ENCODE results near the gene TNK1. TPM values are rescaled to one million over a fixed set of nuclear protein-coding genes. Genes with fewer than 3 reads are reported as not detected.

Gene TNK1
- total RNA-seq, 1 donor: 2.2 TPM

DNA sequence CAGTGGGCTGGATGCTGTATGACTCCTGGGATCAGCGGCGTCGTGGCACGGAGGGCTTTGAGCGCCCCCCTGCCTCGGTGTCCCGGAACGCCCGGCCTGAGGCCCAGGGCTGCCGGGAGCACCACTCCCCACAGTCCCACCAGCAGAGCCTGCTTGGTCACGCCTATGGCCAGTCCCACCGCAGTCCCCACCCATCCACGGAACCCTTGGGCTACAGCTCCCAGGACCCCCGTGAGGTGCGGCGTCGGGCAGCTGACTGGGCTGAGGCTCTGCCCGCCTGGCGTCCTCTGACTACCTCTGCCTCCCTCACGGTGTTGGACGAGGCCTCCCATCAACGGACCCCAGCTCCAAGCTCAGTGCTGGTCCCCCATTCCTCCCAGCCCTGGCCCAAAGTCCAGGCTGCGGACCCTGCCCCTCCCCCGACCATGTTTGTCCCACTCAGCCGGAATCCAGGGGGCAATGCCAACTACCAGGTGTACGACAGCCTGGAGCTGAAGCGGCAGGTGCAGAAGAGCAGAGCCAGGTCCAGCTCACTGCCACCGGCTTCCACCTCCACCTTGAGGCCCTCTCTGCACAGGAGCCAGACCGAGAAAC lies 46.1 kb downstream of the TNK1 start:
- TF ChIP-seq, protein P1, sequence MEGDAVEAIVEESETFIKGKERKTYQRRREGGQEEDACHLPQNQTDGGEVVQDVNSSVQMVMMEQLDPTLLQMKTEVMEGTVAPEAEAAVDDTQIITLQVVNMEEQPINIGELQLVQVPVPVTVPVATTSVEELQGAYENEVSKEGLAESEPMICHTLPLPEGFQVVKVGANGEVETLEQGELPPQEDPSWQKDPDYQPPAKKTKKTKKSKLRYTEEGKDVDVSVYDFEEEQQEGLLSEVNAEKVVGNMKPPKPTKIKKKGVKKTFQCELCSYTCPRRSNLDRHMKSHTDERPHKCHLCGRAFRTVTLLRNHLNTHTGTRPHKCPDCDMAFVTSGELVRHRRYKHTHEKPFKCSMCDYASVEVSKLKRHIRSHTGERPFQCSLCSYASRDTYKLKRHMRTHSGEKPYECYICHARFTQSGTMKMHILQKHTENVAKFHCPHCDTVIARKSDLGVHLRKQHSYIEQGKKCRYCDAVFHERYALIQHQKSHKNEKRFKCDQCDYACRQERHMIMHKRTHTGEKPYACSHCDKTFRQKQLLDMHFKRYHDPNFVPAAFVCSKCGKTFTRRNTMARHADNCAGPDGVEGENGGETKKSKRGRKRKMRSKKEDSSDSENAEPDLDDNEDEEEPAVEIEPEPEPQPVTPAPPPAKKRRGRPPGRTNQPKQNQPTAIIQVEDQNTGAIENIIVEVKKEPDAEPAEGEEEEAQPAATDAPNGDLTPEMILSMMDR (IDR thresholded peaks at IDR 0.05; ENCODE audit: insufficient read depth, low read depth, low read length): no peak
- H3K4me3 ChIP-seq (ENCODE audit: low read depth, low read length): no peak overlapping the region
- DNase-seq (ENCODE audit: low read depth): no peak

DNA sequence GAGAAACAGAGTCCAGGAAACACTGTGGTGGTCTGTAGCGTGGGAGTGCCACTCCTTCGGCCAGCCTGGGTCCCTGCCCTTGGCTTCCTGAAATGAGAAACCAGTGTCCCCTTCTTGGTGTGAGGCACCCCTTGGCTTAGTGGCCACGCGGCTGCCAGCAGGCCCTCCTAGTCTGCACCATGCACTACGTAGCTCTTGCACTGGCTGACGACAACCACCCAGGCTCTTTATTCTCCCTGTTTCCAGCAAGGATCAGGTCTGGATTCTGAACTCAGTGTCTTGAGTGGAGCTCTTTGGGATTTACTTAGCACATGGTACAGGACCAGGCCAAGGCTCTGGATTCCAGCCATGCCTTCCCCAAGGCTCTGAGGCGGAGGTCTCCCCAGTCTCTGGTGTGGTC lies 46.7 kb downstream of the TNK1 start:
- DNase-seq (ENCODE audit: low read depth): no peak

DNA sequence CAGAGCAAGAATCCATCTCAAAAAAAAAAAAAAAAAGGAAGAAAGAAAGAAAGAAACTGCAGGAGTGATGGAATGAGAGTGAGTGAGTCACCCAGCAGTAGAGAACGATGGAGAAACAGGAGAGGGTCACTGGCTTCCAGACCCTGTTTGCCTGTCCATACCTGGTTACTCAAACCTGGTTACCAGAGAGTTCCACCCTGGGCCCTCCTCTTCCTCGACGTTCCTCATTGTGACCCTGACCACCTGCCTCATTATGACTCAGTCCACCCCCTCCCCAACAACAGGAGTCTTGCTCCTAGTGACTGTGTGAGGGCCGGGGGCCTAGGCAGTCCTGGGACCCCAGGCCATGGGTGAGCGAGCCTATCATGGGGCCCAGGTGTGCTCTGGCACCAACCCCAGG lies 47.7 kb downstream of the TNK1 start, which contains the start of gene SPEM3:
Gene SPEM3 (plus strand): TSS at position 301 of the 400 bp plus-strand sequence. CDS start 46 bp downstream, at position 347.
- TF ChIP-seq, protein P1 (IDR thresholded peaks at IDR 0.05; ENCODE audit: insufficient read depth, low read depth, low read length): no peak
- no peak within 1 kb of the TSS for H3K4me3 ChIP-seq (ENCODE audit: low read depth, low read length)
- DNase-seq (ENCODE audit: low read depth): no peak

More for the DNA sequence above, 46.7 kb downstream of the TNK1 start:
- TF ChIP-seq, protein P1 (IDR thresholded peaks at IDR 0.05; ENCODE audit: insufficient read depth, low read depth, low read length): no peak
- no peak overlapping the region for H3K4me3 ChIP-seq (ENCODE audit: low read depth, low read length)

DNA sequence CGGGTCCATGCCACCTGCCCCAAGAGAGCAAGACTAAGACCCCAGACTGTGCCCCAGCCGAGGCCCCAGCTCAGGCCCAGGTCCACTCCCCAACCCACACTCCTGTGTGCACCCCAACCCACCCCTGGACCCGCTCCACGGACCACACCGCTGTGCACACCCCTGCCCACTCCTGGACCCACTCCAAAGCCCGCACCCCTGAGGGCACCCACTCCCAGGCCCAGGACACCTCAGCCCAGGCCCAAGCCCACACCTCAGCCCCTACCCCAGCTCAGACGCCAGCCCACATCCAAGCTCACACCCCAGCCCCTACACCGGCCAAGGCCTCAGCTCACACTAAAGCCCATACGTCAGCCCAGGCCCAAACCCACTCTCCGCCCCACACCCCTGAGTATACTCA lies 48.8 kb downstream of the TNK1 start:
- no peak for DNase-seq (ENCODE audit: low read depth)
- TF ChIP-seq, protein P1 (IDR thresholded peaks at IDR 0.05; ENCODE audit: insufficient read depth, low read depth, low read length): no peak

DNA sequence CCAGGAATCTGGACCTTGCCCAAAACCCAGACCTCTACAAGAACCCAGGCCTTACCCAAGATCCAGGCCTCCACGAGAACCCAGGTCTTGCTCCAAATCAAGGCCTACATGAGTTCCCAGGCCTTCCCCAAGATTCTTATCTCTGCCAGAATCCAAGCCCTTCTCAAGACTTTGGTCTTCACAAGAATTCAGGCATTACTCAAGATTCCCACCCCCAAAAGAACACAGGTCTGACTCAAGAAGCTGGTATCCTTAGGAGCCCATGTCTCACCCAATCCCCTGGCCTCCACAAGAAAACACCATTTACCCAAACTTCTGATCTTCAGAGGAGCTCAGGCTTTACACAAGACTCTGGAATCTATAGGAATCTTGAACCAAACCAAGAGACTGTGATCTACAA lies 50.3 kb downstream of the TNK1 start:
- TF ChIP-seq, protein P1 (IDR thresholded peaks at IDR 0.05; ENCODE audit: insufficient read depth, low read depth, low read length): no peak
- no peak for DNase-seq (ENCODE audit: low read depth)
- no peak overlapping the region for H3K4me3 ChIP-seq (ENCODE audit: low read depth, low read length)

More for the DNA sequence above, 48.8 kb downstream of the TNK1 start:
- H3K4me3 ChIP-seq (ENCODE audit: low read depth, low read length): no peak overlapping the region

DNA sequence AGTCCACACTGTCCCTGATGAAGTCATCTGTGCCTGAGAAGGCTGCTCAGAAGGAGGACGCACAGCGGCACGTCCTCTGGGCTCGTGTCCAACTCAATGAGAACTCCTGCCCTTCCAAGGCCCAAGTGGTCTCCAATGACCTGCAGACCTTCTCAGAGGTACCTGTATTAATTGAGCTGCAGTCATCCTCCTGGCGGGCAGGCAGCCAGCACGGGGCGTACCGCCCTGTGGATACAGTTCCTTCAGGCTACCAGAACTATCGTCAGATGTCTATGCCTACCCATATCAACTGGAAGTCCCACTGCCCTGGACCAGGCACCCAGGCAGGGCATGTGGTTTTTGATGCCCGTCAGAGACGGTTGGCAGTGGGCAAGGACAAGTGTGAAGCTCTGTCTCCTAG lies 51.4 kb downstream of the TNK1 start:
- no peak for DNase-seq (ENCODE audit: low read depth)
- TF ChIP-seq, protein P1 (IDR thresholded peaks at IDR 0.05; ENCODE audit: insufficient read depth, low read depth, low read length): no peak

More for the DNA sequence above, 51.4 kb downstream of the TNK1 start:
- H3K4me3 ChIP-seq (ENCODE audit: low read depth, low read length): no peak overlapping the region
